GM12873 (cell line): ENCODE results near the gene RARB.

Experiments used
- CTCF ChIP-seq: IDR thresholded peaks from 2 replicates; pipeline ENCODE4 v1.5.1; 2012; ENCODE audit warnings: low read depth, mild to moderate bottlenecking, moderate library complexity, low read length, control low read depth; ENCODE audit not compliant: insufficient read depth; ENCODE audit errors: missing control alignments

RARB gene

DNA sequence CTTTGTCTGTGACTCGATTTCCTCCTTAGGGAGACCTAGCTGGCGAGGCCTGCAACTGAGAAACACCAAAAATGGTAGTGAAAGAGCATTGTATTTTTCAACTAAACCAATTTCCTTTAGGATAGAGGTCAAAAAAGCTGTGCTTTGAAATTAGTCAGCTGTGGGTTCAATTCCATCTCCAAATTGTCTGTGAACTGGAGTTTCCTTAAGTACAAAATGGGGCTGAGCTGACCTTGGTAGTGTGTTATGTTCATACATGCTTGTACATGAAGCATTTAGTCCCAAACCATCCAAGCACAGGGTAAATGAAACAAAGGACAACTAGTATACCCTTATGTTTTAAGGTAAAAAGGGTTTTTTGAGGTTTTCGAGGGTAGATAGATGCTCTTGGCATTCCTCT lies 99.3 kb downstream of the RARB start:
- TF ChIP-seq CTCF: no peak

- TF ChIP-seq CTCF: no peak
These were observed 99.7 kb downstream of the RARB start for GRCh38 chr3:25527801-25528200.

- TF ChIP-seq CTCF: no peak
These were observed 103.9 kb downstream of the RARB start for GRCh38 chr3:25531971-25532370.

GRCh38 chr3:25532431-25533162 lies 104.5 kb downstream of the RARB start:
- peak; percentile 77 for TF ChIP-seq CTCF

DNA sequence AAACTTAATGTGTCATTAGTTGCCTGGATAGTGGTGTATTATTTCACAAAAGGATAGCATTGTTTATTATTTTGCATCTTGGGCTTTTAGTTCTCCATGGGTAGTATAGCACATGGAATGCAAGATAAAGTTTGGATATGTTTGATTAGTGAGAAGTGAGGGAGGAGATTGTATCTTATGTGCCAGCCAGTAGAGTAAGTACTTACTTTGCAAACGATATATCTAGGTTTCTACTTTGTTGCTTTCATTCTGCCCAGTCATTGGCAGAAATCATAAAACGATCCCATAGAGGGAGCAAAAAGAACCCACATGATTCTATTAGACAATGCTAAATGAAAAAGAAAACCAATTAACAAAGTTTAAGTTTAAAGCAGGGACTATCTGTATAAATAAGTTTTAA lies 105.3 kb downstream of the RARB start:
- no peak for TF ChIP-seq CTCF

DNA sequence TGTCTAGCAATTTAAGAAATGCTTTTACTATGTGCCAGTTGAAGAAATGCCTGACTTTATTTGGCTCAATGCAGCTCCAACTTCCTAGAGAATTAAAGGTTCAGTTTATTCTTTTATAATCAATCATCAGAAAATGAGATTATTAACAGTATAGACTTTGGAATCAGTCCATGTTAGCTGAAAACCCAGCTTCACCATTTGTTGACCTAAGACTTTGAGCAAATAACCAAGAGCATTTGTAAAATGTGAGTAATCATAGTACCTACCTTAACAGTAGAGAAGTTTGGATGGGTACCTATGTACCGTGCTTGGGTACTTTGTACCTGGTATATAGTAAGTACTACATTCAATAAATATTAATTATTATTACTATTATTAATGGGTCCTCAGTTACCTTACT lies 105.9 kb downstream of the RARB start:
- TF ChIP-seq CTCF: no peak

- TF ChIP-seq CTCF: no peak
These were observed 108.7 kb downstream of the RARB start for GRCh38 chr3:25536521-25537391.
